ENCODE measurements around the gene PRKCB. TPM values are rescaled to one million over a fixed set of nuclear protein-coding genes. Genes with fewer than 3 reads are reported as not detected.

The PRKCB gene
- total RNA-seq: 10 to 100 TPM; 57.5 to 83.8 TPM

- intact Hi-C loops (cut with DNase I, micrococcal nuclease): loop anchor here (1.0 to 5.0 kb wide), 6 partner anchors 8 to 278 kb away; partner anchors contain the start of genes EARS2 (in 1 of the 2) and UBFD1 (in 1 of the 2)
- Mint-ChIP-seq H3K36me3 (ENCODE audit: low read depth) (peaks cover 12% of the 10 kb centered on the region), H3K4me3 (peak within 1 kb of the TSS; percentile 80), H3K9me3 (ENCODE audit: low read depth) (peaks cover 1% of the 10 kb centered on the region), H3K27ac (peak within 1 kb of the TSS; percentile 59), H3K27me3 (peaks cover 2% of the 10 kb centered on the region), H3K4me1 (peaks cover 54% of the 10 kb centered on the region)
- DNase-seq (peak; percentile 95), ATAC-seq (peak; percentile 79)
- POLR2A ChIA-PET: no interaction called here
- CTCF ChIA-PET: interaction anchor here (0.6 to 1.0 kb wide), 3 partner anchors 8 to 175 kb away, joined by 3 read pairs; no protein-coding TSS in a partner anchor
These were observed at the start of gene PRKCB for GRCh38 chr16:23835390-23836077. Gene PRKCB (plus strand): TSS chr16:23835983.

- Mint-ChIP-seq H3K27me3 (peaks cover 7% of the 10 kb centered on the region), H3K36me3 (ENCODE audit: low read depth) (no peaks in the 10 kb centered on the region), H3K4me1 (no peaks in the 10 kb centered on the region), H3K9me3 (ENCODE audit: low read depth) (no peaks in the 10 kb centered on the region), H3K27ac (no peak overlapping the region), H3K4me3 (no peak overlapping the region)
- ATAC-seq: no peak
- no peak for DNase-seq
- intact Hi-C loops (cut with DNase I, micrococcal nuclease): no loop called here
- CTCF ChIA-PET: interaction anchor here (0.6 to 1.6 kb wide), 4 partner anchors 14 to 209 kb away, joined by 3 to 4 read pairs (median 3); no protein-coding TSS in a partner anchor
- POLR2A ChIA-PET: no interaction called here
These were observed 48.7 kb upstream of the PRKCB start for GRCh38 chr16:23786964-23787561.

- Mint-ChIP-seq H3K9me3 (ENCODE audit: low read depth) (no peaks in the 10 kb centered on the region), H3K27ac (no peak overlapping the region), H3K4me3 (no peak overlapping the region), H3K4me1 (no peaks in the 10 kb centered on the region), H3K27me3 (peaks cover 2% of the 10 kb centered on the region), H3K36me3 (ENCODE audit: low read depth) (no peaks in the 10 kb centered on the region)
- ChIA-PET POLR2A (no interaction called here), CTCF (interaction anchor here (0.7 to 1.1 kb wide), 3 partner anchors 14 to 221 kb away, joined by 3 read pairs; no protein-coding TSS in a partner anchor)
- intact Hi-C loops (cut with DNase I, micrococcal nuclease): no loop called here
- DNase-seq (no peak), ATAC-seq (no peak)
These were observed 47.1 kb upstream of the PRKCB start for GRCh38 chr16:23788685-23789084.

GRCh38 chr16:23795378-23795777 lies 40.4 kb upstream of the PRKCB start:
- H3K36me3 Mint-ChIP-seq (ENCODE audit: low read depth): no peaks in the 10 kb centered on the region
- no peak for DNase-seq
- H3K4me3 Mint-ChIP-seq: no peak overlapping the region
- ChIA-PET CTCF (no interaction called here), POLR2A (no interaction called here)
- no peak for ATAC-seq
- H3K9me3 Mint-ChIP-seq (ENCODE audit: low read depth): no peaks in the 10 kb centered on the region
- peaks cover under 1% of the 10 kb centered on the region for H3K27me3 Mint-ChIP-seq
- intact Hi-C loops (cut with DNase I, micrococcal nuclease): loop anchor here in 1 of 2 experiments (10.0 kb wide), 1 partner anchor 439 kb away; no protein-coding TSS in a partner anchor
- no peaks in the 10 kb centered on the region for H3K4me1 Mint-ChIP-seq
- H3K27ac Mint-ChIP-seq: no peak overlapping the region

GRCh38 chr16:23796941-23797340 lies 38.8 kb upstream of the PRKCB start:
- Mint-ChIP-seq H3K27ac (no peak overlapping the region), H3K9me3 (ENCODE audit: low read depth) (no peaks in the 10 kb centered on the region), H3K4me1 (no peaks in the 10 kb centered on the region), H3K4me3 (no peak overlapping the region), H3K36me3 (ENCODE audit: low read depth) (no peaks in the 10 kb centered on the region), H3K27me3 (peaks cover 2% of the 10 kb centered on the region)
- intact Hi-C loops (cut with DNase I, micrococcal nuclease): loop anchor here in 1 of 2 experiments (10.0 kb wide), 1 partner anchor 438 kb away; no protein-coding TSS in a partner anchor
- DNase-seq: no peak
- ATAC-seq: no peak
- CTCF ChIA-PET: interaction anchor here (0.8 to 1.7 kb wide), 10 partner anchors 10 to 456 kb away, joined by 3 to 6 read pairs (median 4); no protein-coding TSS in a partner anchor
- POLR2A ChIA-PET: no interaction called here

GRCh38 chr16:23801378-23801777 lies 34.4 kb upstream of the PRKCB start:
- ChIA-PET CTCF (interaction anchor here (0.6 to 5.6 kb wide), 18 partner anchors 15 to 703 kb away, joined by 3 to 81 read pairs (median 4); no protein-coding TSS in a partner anchor), POLR2A (no interaction called here)
- ATAC-seq (peak; percentile 64), DNase-seq (peak; percentile 88)
- Mint-ChIP-seq H3K36me3 (ENCODE audit: low read depth) (no peaks in the 10 kb centered on the region), H3K4me3 (no peak overlapping the region), H3K4me1 (peaks cover 12% of the 10 kb centered on the region), H3K9me3 (ENCODE audit: low read depth) (no peaks in the 10 kb centered on the region), H3K27ac (no peak overlapping the region), H3K27me3 (peaks cover 2% of the 10 kb centered on the region)
- intact Hi-C loops (cut with DNase I, micrococcal nuclease): loop anchor here (1.0 to 10.0 kb wide), 6 partner anchors 64 to 703 kb away; partner anchors contain the start of gene CACNG3 (in 1 of the 2)

- H3K9me3 Mint-ChIP-seq (ENCODE audit: low read depth): no peaks in the 10 kb centered on the region
- no peaks in the 10 kb centered on the region for H3K36me3 Mint-ChIP-seq (ENCODE audit: low read depth)
- ChIA-PET CTCF (interaction anchor here (0.5 to 5.6 kb wide), 27 partner anchors 15 to 1009 kb away, joined by 3 to 81 read pairs (median 4); no protein-coding TSS in a partner anchor), POLR2A (no interaction called here)
- peaks cover 12% of the 10 kb centered on the region for H3K4me1 Mint-ChIP-seq
- ATAC-seq (no peak), DNase-seq (no peak)
- no peak overlapping the region for H3K27ac Mint-ChIP-seq
- no peak overlapping the region for H3K4me3 Mint-ChIP-seq
- intact Hi-C loops (cut with DNase I, micrococcal nuclease): loop anchor here (1.0 to 10.0 kb wide), 9 partner anchors 24 to 702 kb away; partner anchors contain the start of genes CACNG3 (in 1 of the 2) and PRKCB (in 1 of the 2)
- peaks cover 2% of the 10 kb centered on the region for H3K27me3 Mint-ChIP-seq
These were observed 33.0 kb upstream of the PRKCB start for GRCh38 chr16:23802776-23803175.

- DNase-seq (peak; percentile 84), ATAC-seq (peak; percentile 88)
- peak overlapping the region; percentile 1 for H3K4me3 Mint-ChIP-seq
- ChIA-PET POLR2A (interaction anchor here (0.6 to 1.0 kb wide), 3 partner anchors 93 to 207 kb away, joined by 3 read pairs; no protein-coding TSS in a partner anchor), CTCF (interaction anchor here (0.6 to 5.6 kb wide), 35 partner anchors 9 to 502 kb away, joined by 3 to 81 read pairs (median 4); no protein-coding TSS in a partner anchor)
- H3K9me3 Mint-ChIP-seq (ENCODE audit: low read depth): no peaks in the 10 kb centered on the region
- H3K27ac Mint-ChIP-seq: peak overlapping the region; percentile 42
- H3K4me1 Mint-ChIP-seq: peaks cover 12% of the 10 kb centered on the region
- H3K36me3 Mint-ChIP-seq (ENCODE audit: low read depth): no peaks in the 10 kb centered on the region
- intact Hi-C loops (cut with DNase I, micrococcal nuclease): loop anchor here (1.0 to 10.0 kb wide), 9 partner anchors 23 to 701 kb away; partner anchors contain the start of genes CACNG3 (in 1 of the 2) and PRKCB (in 1 of the 2)
- H3K27me3 Mint-ChIP-seq: peaks cover 2% of the 10 kb centered on the region
These were observed 32.1 kb upstream of the PRKCB start for GRCh38 chr16:23803591-23804123.

- H3K4me1 Mint-ChIP-seq: peaks cover 12% of the 10 kb centered on the region
- POLR2A ChIA-PET: no interaction called here
- no peak overlapping the region for H3K27ac Mint-ChIP-seq
These were observed 28.8 kb upstream of the PRKCB start for GRCh38 chr16:23807028-23807427.

GRCh38 chr16:23821467-23821866 lies 14.3 kb upstream of the PRKCB start:
- intact Hi-C loops (cut with DNase I, micrococcal nuclease): no loop called here
- Mint-ChIP-seq H3K36me3 (ENCODE audit: low read depth) (no peaks in the 10 kb centered on the region), H3K4me3 (no peak overlapping the region), H3K9me3 (ENCODE audit: low read depth) (no peaks in the 10 kb centered on the region), H3K4me1 (peaks cover 15% of the 10 kb centered on the region), H3K27ac (no peak overlapping the region), H3K27me3 (peaks cover 4% of the 10 kb centered on the region)
- POLR2A ChIA-PET: no interaction called here
- CTCF ChIA-PET: interaction anchor here (0.6 to 1.6 kb wide), 5 partner anchors 18 to 219 kb away, joined by 3 to 4 read pairs (median 3); no protein-coding TSS in a partner anchor
- no peak for DNase-seq
- ATAC-seq: no peak

More at GRCh38 chr16:23807028-23807427, 28.8 kb upstream of the PRKCB start:
- no peaks in the 10 kb centered on the region for H3K9me3 Mint-ChIP-seq (ENCODE audit: low read depth)
- CTCF ChIA-PET: interaction anchor here (1.2 to 3.1 kb wide), 3 partner anchors 10 to 229 kb away, joined by 4 to 12 read pairs (median 10); no protein-coding TSS in a partner anchor
- ATAC-seq (no peak), DNase-seq (no peak)
- no peak overlapping the region for H3K4me3 Mint-ChIP-seq
- intact Hi-C loops (cut with DNase I, micrococcal nuclease): loop anchor here in 1 of 2 experiments (10.0 kb wide), 1 partner anchor 698 kb away; no protein-coding TSS in a partner anchor
- H3K27me3 Mint-ChIP-seq: no peaks in the 10 kb centered on the region
- H3K36me3 Mint-ChIP-seq (ENCODE audit: low read depth): no peaks in the 10 kb centered on the region
